ENCODE results near the gene SPON2. TPM values are rescaled to one million over a fixed set of nuclear protein-coding genes. Genes with fewer than 3 reads are reported as not detected.

The SPON2 gene
- total RNA-seq, 1 donor from 2014 or later = 13.9 TPM

- Histone ChIP-seq H3K9me3 (replicated peaks) (peaks cover 19% of the 10 kb centered on the region), H3K27ac (replicated peaks) (peak overlapping the region; percentile 87), H3K4me3 (no peak overlapping the region), H3K4me1 (peaks cover 32% of the 10 kb centered on the region), H3K27me3 (ENCODE audit: low read depth) (no peaks in the 10 kb centered on the region), H3K36me3 (no peaks in the 10 kb centered on the region)
- no peak for TF ChIP-seq CTCF (IDR thresholded peaks at IDR 0.05; ENCODE audit: borderline replicate concordance)
- intact Hi-C loops (cut with micrococcal nuclease) = no loop called here
- DNase-seq = no peak
These were observed 6.7 kb upstream of the SPON2 start for GRCh38 chr4:1179089-1179441.

- DNase-seq = no peak
- Histone ChIP-seq H3K36me3 (no peaks in the 10 kb centered on the region), H3K27me3 (ENCODE audit: low read depth) (peaks cover 4% of the 10 kb centered on the region), H3K27ac (replicated peaks) (peak overlapping the region; percentile 87), H3K9me3 (replicated peaks) (peaks cover 19% of the 10 kb centered on the region), H3K4me1 (peaks cover 37% of the 10 kb centered on the region), H3K4me3 (no peak overlapping the region)
- TF ChIP-seq CTCF (IDR thresholded peaks at IDR 0.05; ENCODE audit: borderline replicate concordance) = no peak
- intact Hi-C loops (cut with micrococcal nuclease) = no loop called here
These were observed 6.1 kb upstream of the SPON2 start for GRCh38 chr4:1178300-1179088.

GRCh38 chr4:1177274-1178141 lies 5.1 kb upstream of the SPON2 start:
- Histone ChIP-seq H3K4me3 (no peak overlapping the region), H3K27me3 (ENCODE audit: low read depth) (peaks cover 9% of the 10 kb centered on the region), H3K9me3 (replicated peaks) (peaks cover 19% of the 10 kb centered on the region), H3K27ac (replicated peaks) (peak overlapping the region; percentile 87), H3K36me3 (no peaks in the 10 kb centered on the region), H3K4me1 (peaks cover 46% of the 10 kb centered on the region)
- intact Hi-C loops (cut with micrococcal nuclease) = no loop called here
- DNase-seq = no peak
- no peak for TF ChIP-seq CTCF (IDR thresholded peaks at IDR 0.05; ENCODE audit: borderline replicate concordance)

GRCh38 chr4:1176398-1177273 lies 4.3 kb upstream of the SPON2 start:
- Histone ChIP-seq H3K27ac (replicated peaks) (peak overlapping the region; percentile 87), H3K4me1 (peaks cover 54% of the 10 kb centered on the region)
- no peak for TF ChIP-seq CTCF (IDR thresholded peaks at IDR 0.05; ENCODE audit: borderline replicate concordance)

GRCh38 chr4:1175635-1176229 lies 3.3 kb upstream of the SPON2 start:
- Histone ChIP-seq H3K9me3 (replicated peaks) (peaks cover 9% of the 10 kb centered on the region), H3K4me3 (no peak overlapping the region), H3K27me3 (ENCODE audit: low read depth) (peaks cover 26% of the 10 kb centered on the region), H3K27ac (replicated peaks) (no peak overlapping the region), H3K4me1 (peaks cover 63% of the 10 kb centered on the region), H3K36me3 (no peaks in the 10 kb centered on the region)
- DNase-seq = no peak
- no peak for TF ChIP-seq CTCF (IDR thresholded peaks at IDR 0.05; ENCODE audit: borderline replicate concordance)
- intact Hi-C loops (cut with micrococcal nuclease) = no loop called here

More at GRCh38 chr4:1176398-1177273, 4.3 kb upstream of the SPON2 start:
- peaks cover 18% of the 10 kb centered on the region for H3K9me3 ChIP-seq (replicated peaks)
- no peaks in the 10 kb centered on the region for H3K36me3 ChIP-seq
- peaks cover 17% of the 10 kb centered on the region for H3K27me3 ChIP-seq (ENCODE audit: low read depth)
- no peak overlapping the region for H3K4me3 ChIP-seq
- intact Hi-C loops (cut with micrococcal nuclease) = no loop called here
- DNase-seq = no peak
